Osteoblast (primary cell): ENCODE measurements around the gene HOXC10. TPM values are rescaled to one million over a fixed set of nuclear protein-coding genes. Genes with fewer than 3 reads are reported as not detected.

Experiments used
- DNase-seq: peaks from one replicate; pipeline ENCODE4 v3.0.0; 2011; ENCODE audit warnings: low spot score, mixed read lengths; ENCODE audit not compliant: insufficient read length; ENCODE audit errors: missing footprints
- H2AFZ ChIP-seq: 2 replicates; pipeline ENCODE4 v1.6.0; 2011; ENCODE audit warnings: mild to moderate bottlenecking, low read length
- H3K27ac ChIP-seq: 2 replicates; pipeline ENCODE4 v1.5.1; 2011; ENCODE audit warnings: mild to moderate bottlenecking, low read depth, low read length, moderate library complexity
- H3K27me3 ChIP-seq: 2 replicates; pipeline ENCODE4 v1.6.0; 2012; ENCODE audit warnings: mild to moderate bottlenecking, control low read depth, inconsistent platforms, low read length, moderate library complexity; ENCODE audit not compliant: insufficient read depth
- H3K36me3 ChIP-seq: 2 replicates; pipeline ENCODE4 v1.5.1; 2011; ENCODE audit warnings: mild to moderate bottlenecking, low read length, control low read depth, moderate library complexity; ENCODE audit not compliant: insufficient read depth
- H3K4me1 ChIP-seq: 2 replicates; pipeline ENCODE4 v1.5.1; 2011; ENCODE audit warnings: mild to moderate bottlenecking, low read length, control low read depth, moderate library complexity; ENCODE audit not compliant: insufficient read depth
- H3K4me2 ChIP-seq: 2 replicates; pipeline ENCODE4 v1.6.0; 2011; ENCODE audit warnings: mild to moderate bottlenecking, low read length; ENCODE audit not compliant: insufficient read depth
- H3K4me3 ChIP-seq: fragments of 200-600 bp; sonication (generic); 3 replicates; pipeline ENCODE4 v1.5.1; 2012; ENCODE audit warnings: mild to moderate bottlenecking, low read length, inconsistent platforms; ENCODE audit not compliant: insufficient read depth
- H3K79me2 ChIP-seq: 2 replicates; pipeline ENCODE4 v1.6.0; 2012; ENCODE audit warnings: mild to moderate bottlenecking, low read length, control low read depth, inconsistent platforms; ENCODE audit not compliant: insufficient read depth
- H3K9me3 ChIP-seq: 2 replicates; pipeline ENCODE4 v1.5.1; 2011; ENCODE audit warnings: low read depth, low read length, control low read depth
- H4K20me1 ChIP-seq: 2 replicates; pipeline ENCODE4 v1.6.0; 2012; ENCODE audit warnings: mild to moderate bottlenecking, low read length, control low read depth; ENCODE audit not compliant: insufficient read depth
- CTCF ChIP-seq: IDR thresholded peaks from 2 replicates; pipeline ENCODE4 v1.5.1; 2011; ENCODE audit warnings: mild to moderate bottlenecking, low read depth, low read length, moderate library complexity; ENCODE audit errors: extremely low read depth
- total RNA-seq: library from RNA; depleted of rRNA; stranded (reverse); fragments of >200 nt; gene quantifications from 2 replicates; pipeline ENCODE4 v1.2.3, GENCODE V29; 2012

Gene HOXC10
- total RNA-seq, result 9.7 and 11.2 TPM in 2 replicates

- Histone ChIP-seq H3K4me1 (peaks cover 39% of the 10 kb centered on the region), H3K4me2 (peak within 1 kb of the TSS; percentile 99), H2AFZ (peak within 1 kb of the TSS; percentile 93), H3K4me3 (peak within 1 kb of the TSS; percentile 93), H4K20me1 (no peaks in the 10 kb centered on the region), H3K27me3 (no peaks in the 10 kb centered on the region), H3K79me2 (peaks cover 52% of the 10 kb centered on the region), H3K9me3 (no peaks in the 10 kb centered on the region), H3K27ac (peak within 1 kb of the TSS; percentile 91), H3K36me3 (no peaks in the 10 kb centered on the region)
- peak; percentile 64 for TF ChIP-seq CTCF
- DNase-seq, result peak; percentile 99
Observed at GRCh38 chr12:53984901-53985691, at the start of gene HOXC10. Gene HOXC10, plus strand, starts transcription at chr12:53985146. Its CDS starts 114 bp downstream, at chr12:53985260.

GRCh38 chr12:53935383-53936341 is 49.3 kb upstream of the HOXC10 start:
- Histone ChIP-seq H3K79me2 (no peaks in the 10 kb centered on the region), H4K20me1 (peaks cover 6% of the 10 kb centered on the region), H3K4me1 (no peaks in the 10 kb centered on the region), H3K27ac (no peak overlapping the region), H3K27me3 (peaks cover 99% of the 10 kb centered on the region), H3K36me3 (no peaks in the 10 kb centered on the region), H3K9me3 (no peaks in the 10 kb centered on the region), H3K4me2 (no peak overlapping the region), H2AFZ (no peak overlapping the region), H3K4me3 (no peak overlapping the region)
- TF ChIP-seq CTCF, result no peak
- no peak for DNase-seq

- no peak overlapping the region for H2AFZ ChIP-seq
- H3K27ac ChIP-seq, result no peak overlapping the region
- no peaks in the 10 kb centered on the region for H3K79me2 ChIP-seq
- no peaks in the 10 kb centered on the region for H3K36me3 ChIP-seq
- H3K4me2 ChIP-seq, result no peak overlapping the region
- no peak for TF ChIP-seq CTCF
- DNase-seq, result no peak
- H3K27me3 ChIP-seq, result peaks cover 99% of the 10 kb centered on the region
- H3K4me1 ChIP-seq, result no peaks in the 10 kb centered on the region
- H3K9me3 ChIP-seq, result no peaks in the 10 kb centered on the region
- H4K20me1 ChIP-seq, result peaks cover 6% of the 10 kb centered on the region
- H3K4me3 ChIP-seq, result no peak overlapping the region
Observed at GRCh38 chr12:53937099-53937498, 47.8 kb upstream of the HOXC10 start.
